T-helper 1 cell treated with Interleukin-12 subunit alpha and Interleukin-12 subunit beta and Interleukin-4 antibody, amounts not matched to agents 30 ng/mL and 1 ng/mL, for 36 hours (primary cell): Measurements from ENCODE around the gene NPAS2. TPM values are rescaled to one million over a fixed set of nuclear protein-coding genes. Genes with fewer than 3 reads are reported as not detected.

ENCODE experiments used
- intact Hi-C: fragments of 100-400 bp; cut with micrococcal nuclease; formaldehyde crosslinking; loops from one replicate; pipeline ENCODE4 v1.15.1; 2024
- total RNA-seq: library from RNA; stranded (reverse); gene quantifications from 2 replicates; pipeline ENCODE4 v1.2.3, GENCODE V29; 2022

The NPAS2 gene
- total RNA-seq, 1 donor from 2014 or later = 1.5 TPM

GRCh38 chr2:100902817-100903405 is 83.0 kb downstream of the NPAS2 start:
- intact Hi-C loops = no loop called here

- intact Hi-C loops = no loop called here
Measured at GRCh38 chr2:100903534-100904258, 83.8 kb downstream of the NPAS2 start.

- intact Hi-C loops = no loop called here
Measured at GRCh38 chr2:100905132-100905805, 85.3 kb downstream of the NPAS2 start.

GRCh38 chr2:100906131-100906530 is 86.2 kb downstream of the NPAS2 start:
- intact Hi-C loops = no loop called here

GRCh38 chr2:100906679-100907078 is 86.7 kb downstream of the NPAS2 start:
- intact Hi-C loops = no loop called here

GRCh38 chr2:100907832-100908231 is 87.9 kb downstream of the NPAS2 start:
- intact Hi-C loops = no loop called here

- intact Hi-C loops = no loop called here
Measured at GRCh38 chr2:100909534-100910081, 89.7 kb downstream of the NPAS2 start.

- intact Hi-C loops = no loop called here
Measured at GRCh38 chr2:100910111-100910510, 90.2 kb downstream of the NPAS2 start.

GRCh38 chr2:100919316-100919715 is 99.4 kb downstream of the NPAS2 start:
- intact Hi-C loops = loop anchor here (2.0 kb wide), 1 partner anchor 65 kb away; no protein-coding TSS in a partner anchor

- intact Hi-C loops = no loop called here
Measured at GRCh38 chr2:100921685-100922161, 101.8 kb downstream of the NPAS2 start.

GRCh38 chr2:100923461-100924060 is 103.6 kb downstream of the NPAS2 start:
- intact Hi-C loops = no loop called here

GRCh38 chr2:100924122-100924519 is 104.2 kb downstream of the NPAS2 start:
- intact Hi-C loops = no loop called here

- intact Hi-C loops = no loop called here
Measured at GRCh38 chr2:100924520-100925451, 104.8 kb downstream of the NPAS2 start.

GRCh38 chr2:100928235-100928634 is 108.3 kb downstream of the NPAS2 start:
- intact Hi-C loops = no loop called here

GRCh38 chr2:100929147-100929546 is 109.2 kb downstream of the NPAS2 start:
- intact Hi-C loops = no loop called here

GRCh38 chr2:100934504-100935371 is 114.8 kb downstream of the NPAS2 start:
- intact Hi-C loops = no loop called here

GRCh38 chr2:100935372-100935752 is 115.4 kb downstream of the NPAS2 start:
- intact Hi-C loops = no loop called here

- intact Hi-C loops = no loop called here
Measured at GRCh38 chr2:100936070-100936741, 116.3 kb downstream of the NPAS2 start.

GRCh38 chr2:100936972-100937542 is 117.1 kb downstream of the NPAS2 start:
- intact Hi-C loops = no loop called here
